HepG2 (cell line): ENCODE data around the gene SLC6A12. TPM values are rescaled to one million over a fixed set of nuclear protein-coding genes. Genes with fewer than 3 reads are reported as not detected.

Source experiments
- CCDC6 ChIP-seq: sonication (generic); formaldehyde crosslinking; IDR thresholded peaks from 2 replicates; pipeline ENCODE4 v1.8.1; 2022; ENCODE audit warnings: mild to moderate bottlenecking, missing genetic modification reagents, moderate library complexity
- CENPT ChIP-seq: sonication (generic); formaldehyde crosslinking; IDR thresholded peaks from 2 replicates; pipeline ENCODE4 v1.8.0; 2022; ENCODE audit warnings: low read depth, mild to moderate bottlenecking, moderate library complexity, missing genetic modification reagents
- ELF3 ChIP-seq: IDR thresholded peaks from 2 replicates; pipeline ENCODE4 v1.6.1; 2016; ENCODE audit warnings: missing genetic modification reagents, missing compliant biosample characterization
- HNF4G ChIP-seq, 2 experiments: sonication (generic) in 1 of 2; formaldehyde crosslinking in 1 of 2; IDR thresholded peaks; 2 replicates each; pipeline versions ENCODE4 v1.4.0 to v1.6.1; 2011 to 2020; ENCODE audit warnings: borderline replicate concordance in 2 of 2, low read depth in 2 of 2, mild to moderate bottlenecking in 2 of 2, low read length in 1 of 2, missing genetic modification reagents in 1 of 2, moderate library complexity in 1 of 2
- REXO4 ChIP-seq: sonication (generic); formaldehyde crosslinking; IDR thresholded peaks from 2 replicates; pipeline ENCODE4 v1.8.0; 2022; ENCODE audit warnings: missing genetic modification reagents, mild to moderate bottlenecking, borderline replicate concordance
- ZBTB44 ChIP-seq: sonication (generic); formaldehyde crosslinking; IDR thresholded peaks from 2 replicates; pipeline ENCODE4 v1.4.0; 2020; ENCODE audit warnings: missing genetic modification reagents
- ZBTB46 ChIP-seq: sonication (generic); formaldehyde crosslinking; IDR thresholded peaks from 2 replicates; pipeline ENCODE4 v1.4.0; 2020; ENCODE audit warnings: mild to moderate bottlenecking, missing genetic modification reagents, borderline replicate concordance
- ZNF292 ChIP-seq: sonication (generic); formaldehyde crosslinking; IDR thresholded peaks from 2 replicates; pipeline ENCODE4 v1.8.1; 2022; ENCODE audit warnings: mild to moderate bottlenecking, low read depth, missing genetic modification reagents, borderline replicate concordance
- ZNF296 ChIP-seq: sonication (generic); formaldehyde crosslinking; conservative IDR thresholded peaks from 2 replicates; pipeline ENCODE4 v1.5.0; 2020; ENCODE audit warnings: mild to moderate bottlenecking, missing genetic modification reagents
- ZNF317 ChIP-seq: sonication (generic); formaldehyde crosslinking; IDR thresholded peaks from 2 replicates; pipeline ENCODE4 v1.5.0; 2020; ENCODE audit warnings: mild to moderate bottlenecking, missing genetic modification reagents
- ZNF337 ChIP-seq: sonication (generic); formaldehyde crosslinking; IDR thresholded peaks from 2 replicates; pipeline ENCODE4 v1.5.1; 2020; ENCODE audit warnings: missing genetic modification reagents, low read depth, mild to moderate bottlenecking, borderline replicate concordance
- ZNF629 ChIP-seq: sonication (generic); formaldehyde crosslinking; conservative IDR thresholded peaks from 2 replicates; pipeline ENCODE4 v1.5.0; 2020; ENCODE audit warnings: missing genetic modification reagents
- ZNF749 ChIP-seq: sonication (generic); formaldehyde crosslinking; IDR thresholded peaks from 2 replicates; pipeline ENCODE4 v1.8.0; 2022; ENCODE audit warnings: mild to moderate bottlenecking, missing genetic modification reagents, moderate library complexity, borderline replicate concordance
- ZNF775 ChIP-seq: sonication (generic); formaldehyde crosslinking; IDR thresholded peaks from 2 replicates; pipeline ENCODE4 v1.4.0; 2020; ENCODE audit warnings: missing genetic modification reagents, mild to moderate bottlenecking, moderate library complexity, borderline replicate concordance
- polyA plus RNA-seq, 8 experiments: library from polyadenylated mRNA; depleted of rRNA in 3 of 8; stranded (reverse) in 7 of 8; unstranded in 1 of 8; fragments of >200 nt; fragmentation: Illumina TruSeq in 4 of 8; extraction: Trizol in 4 of 8; gene quantifications; 2 replicates each; pipeline versions ENCODE4 v1.2.1 to v1.2.3, GENCODE V29; 2011 to 2016; ENCODE audit warnings: low read depth in 4 of 8, missing spikeins in 1 of 8, mixed read lengths in 1 of 8; ENCODE audit not compliant: insufficient read depth in 1 of 8
- total RNA-seq, 5 experiments: library from RNA; depleted of rRNA; stranded (reverse); fragments of >200 nt; fragmentation: Illumina TruSeq; extraction: Trizol; gene quantifications; 2 replicates each; pipeline ENCODE4 v1.2.3, GENCODE V29; 2016; ENCODE audit warnings: low read depth in 1 of 5
- TF ChIP-seq, protein P1 (sequence below): sonication (generic); formaldehyde crosslinking; conservative IDR thresholded peaks from 2 replicates; pipeline ENCODE4 v1.4.0; 2020; ENCODE audit warnings: missing genetic modification reagents
- TF ChIP-seq, protein P2 (sequence below): sonication (generic); formaldehyde crosslinking; IDR thresholded peaks from 2 replicates; pipeline ENCODE4 v1.4.0; 2020; ENCODE audit warnings: missing genetic modification reagents, borderline replicate concordance
- TF ChIP-seq, protein P3 (sequence below): fragments of 450-650 bp; IDR thresholded peaks from 2 replicates; pipeline ENCODE4 v1.6.1; 2016

SLC6A12 gene
- total and polyA plus RNA-seq, 2 of the 13 experiments (the other 11 are each of a cell fraction or from before 2014, with no cell fraction given), result 3.7 to 18.8 TPM

- TF ChIP-seq ZNF775 (CRISPR knock-in tag) (no peak), ZNF296 (CRISPR knock-in tag) (no peak), REXO4 (CRISPR knock-in tag) (no peak), CENPT (CRISPR knock-in tag) (no peak), ZNF292 (CRISPR knock-in tag) (peak; percentile 44; the same call in 1 of the 2 replicates), ZBTB44 (no peak), ZBTB46 (CRISPR knock-in tag) (no peak), ZNF629 (CRISPR knock-in tag) (0 out of 2 replicates have a peak, but pooled peaks have one; percentile 16), CCDC6 (CRISPR knock-in tag) (0 out of 2 replicates have a peak, but pooled peaks have one; percentile 20), ELF3 (CRISPR knock-in tag) (peak; percentile 97), HNF4G (IDR thresholded peaks at IDR 0.05; ENCODE audit: borderline replicate concordance, low read depth, low read length) (peak; percentile 95), HNF4G (CRISPR knock-in tag; IDR thresholded peaks at IDR 0.05; ENCODE audit: borderline replicate concordance, low read depth) (peak; percentile 77; the same call in 1 of the 2 replicates), ZNF337 (CRISPR knock-in tag) (no peak), ZNF317 (CRISPR knock-in tag) (peak; percentile 35; the same call in 1 of the 2 replicates), ZNF749 (no peak)
- TF ChIP-seq, protein P1, sequence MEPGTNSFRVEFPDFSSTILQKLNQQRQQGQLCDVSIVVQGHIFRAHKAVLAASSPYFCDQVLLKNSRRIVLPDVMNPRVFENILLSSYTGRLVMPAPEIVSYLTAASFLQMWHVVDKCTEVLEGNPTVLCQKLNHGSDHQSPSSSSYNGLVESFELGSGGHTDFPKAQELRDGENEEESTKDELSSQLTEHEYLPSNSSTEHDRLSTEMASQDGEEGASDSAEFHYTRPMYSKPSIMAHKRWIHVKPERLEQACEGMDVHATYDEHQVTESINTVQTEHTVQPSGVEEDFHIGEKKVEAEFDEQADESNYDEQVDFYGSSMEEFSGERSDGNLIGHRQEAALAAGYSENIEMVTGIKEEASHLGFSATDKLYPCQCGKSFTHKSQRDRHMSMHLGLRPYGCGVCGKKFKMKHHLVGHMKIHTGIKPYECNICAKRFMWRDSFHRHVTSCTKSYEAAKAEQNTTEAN (CRISPR knock-in tag), result 0 out of 2 replicates have a peak, but pooled peaks have one; percentile 29
- TF ChIP-seq, protein P2, sequence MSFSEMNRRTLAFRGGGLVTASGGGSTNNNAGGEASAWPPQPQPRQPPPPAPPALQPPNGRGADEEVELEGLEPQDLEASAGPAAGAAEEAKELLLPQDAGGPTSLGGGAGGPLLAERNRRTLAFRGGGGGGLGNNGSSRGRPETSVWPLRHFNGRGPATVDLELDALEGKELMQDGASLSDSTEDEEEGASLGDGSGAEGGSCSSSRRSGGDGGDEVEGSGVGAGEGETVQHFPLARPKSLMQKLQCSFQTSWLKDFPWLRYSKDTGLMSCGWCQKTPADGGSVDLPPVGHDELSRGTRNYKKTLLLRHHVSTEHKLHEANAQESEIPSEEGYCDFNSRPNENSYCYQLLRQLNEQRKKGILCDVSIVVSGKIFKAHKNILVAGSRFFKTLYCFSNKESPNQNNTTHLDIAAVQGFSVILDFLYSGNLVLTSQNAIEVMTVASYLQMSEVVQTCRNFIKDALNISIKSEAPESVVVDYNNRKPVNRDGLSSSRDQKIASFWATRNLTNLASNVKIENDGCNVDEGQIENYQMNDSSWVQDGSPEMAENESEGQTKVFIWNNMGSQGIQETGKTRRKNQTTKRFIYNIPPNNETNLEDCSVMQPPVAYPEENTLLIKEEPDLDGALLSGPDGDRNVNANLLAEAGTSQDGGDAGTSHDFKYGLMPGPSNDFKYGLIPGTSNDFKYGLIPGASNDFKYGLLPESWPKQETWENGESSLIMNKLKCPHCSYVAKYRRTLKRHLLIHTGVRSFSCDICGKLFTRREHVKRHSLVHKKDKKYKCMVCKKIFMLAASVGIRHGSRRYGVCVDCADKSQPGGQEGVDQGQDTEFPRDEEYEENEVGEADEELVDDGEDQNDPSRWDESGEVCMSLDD, result no peak
- TF ChIP-seq, protein P3, sequence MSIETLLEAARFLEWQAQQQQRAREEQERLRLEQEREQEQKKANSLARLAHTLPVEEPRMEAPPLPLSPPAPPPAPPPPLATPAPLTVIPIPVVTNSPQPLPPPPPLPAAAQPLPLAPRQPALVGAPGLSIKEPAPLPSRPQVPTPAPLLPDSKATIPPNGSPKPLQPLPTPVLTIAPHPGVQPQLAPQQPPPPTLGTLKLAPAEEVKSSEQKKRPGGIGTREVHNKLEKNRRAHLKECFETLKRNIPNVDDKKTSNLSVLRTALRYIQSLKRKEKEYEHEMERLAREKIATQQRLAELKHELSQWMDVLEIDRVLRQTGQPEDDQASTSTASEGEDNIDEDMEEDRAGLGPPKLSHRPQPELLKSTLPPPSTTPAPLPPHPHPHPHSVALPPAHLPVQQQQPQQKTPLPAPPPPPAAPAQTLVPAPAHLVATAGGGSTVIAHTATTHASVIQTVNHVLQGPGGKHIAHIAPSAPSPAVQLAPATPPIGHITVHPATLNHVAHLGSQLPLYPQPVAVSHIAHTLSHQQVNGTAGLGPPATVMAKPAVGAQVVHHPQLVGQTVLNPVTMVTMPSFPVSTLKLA, result no peak
Observed at GRCh38 chr12:237026-237815, 23.3 kb upstream of the SLC6A12 start (continued).
